GM21528 (cell line): Measurements from ENCODE around the gene SNORC.

Experiments
- ATAC-seq: cut with Tn5 transposase; IDR thresholded peaks from one replicate; pipeline ENCODE4 v1.9.1; 2021; ENCODE audit warnings: mild to moderate bottlenecking, moderate library complexity; ENCODE audit not compliant: unreplicated experiment, low FRiP score

Gene SNORC

DNA sequence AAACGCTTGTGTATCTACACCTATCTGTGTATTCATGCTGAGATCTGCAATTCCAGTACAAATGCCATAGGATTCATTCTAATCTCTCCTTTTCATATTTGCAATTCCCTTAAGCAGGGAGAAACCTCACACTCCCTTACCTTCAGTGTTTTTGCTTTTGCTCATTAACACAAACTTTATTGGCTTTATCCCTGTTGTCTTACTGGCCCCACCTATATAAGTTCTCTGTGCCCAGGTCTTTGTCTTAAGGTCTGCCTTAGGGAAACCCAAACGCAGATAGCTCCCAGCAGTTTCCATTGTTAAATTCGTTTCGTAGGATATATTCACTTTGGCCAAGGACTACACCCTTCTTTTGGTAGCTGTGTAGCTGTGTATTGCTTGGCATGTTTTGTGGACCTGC, 4.0 kb upstream of the SNORC start:
- ATAC-seq: no peak

DNA sequence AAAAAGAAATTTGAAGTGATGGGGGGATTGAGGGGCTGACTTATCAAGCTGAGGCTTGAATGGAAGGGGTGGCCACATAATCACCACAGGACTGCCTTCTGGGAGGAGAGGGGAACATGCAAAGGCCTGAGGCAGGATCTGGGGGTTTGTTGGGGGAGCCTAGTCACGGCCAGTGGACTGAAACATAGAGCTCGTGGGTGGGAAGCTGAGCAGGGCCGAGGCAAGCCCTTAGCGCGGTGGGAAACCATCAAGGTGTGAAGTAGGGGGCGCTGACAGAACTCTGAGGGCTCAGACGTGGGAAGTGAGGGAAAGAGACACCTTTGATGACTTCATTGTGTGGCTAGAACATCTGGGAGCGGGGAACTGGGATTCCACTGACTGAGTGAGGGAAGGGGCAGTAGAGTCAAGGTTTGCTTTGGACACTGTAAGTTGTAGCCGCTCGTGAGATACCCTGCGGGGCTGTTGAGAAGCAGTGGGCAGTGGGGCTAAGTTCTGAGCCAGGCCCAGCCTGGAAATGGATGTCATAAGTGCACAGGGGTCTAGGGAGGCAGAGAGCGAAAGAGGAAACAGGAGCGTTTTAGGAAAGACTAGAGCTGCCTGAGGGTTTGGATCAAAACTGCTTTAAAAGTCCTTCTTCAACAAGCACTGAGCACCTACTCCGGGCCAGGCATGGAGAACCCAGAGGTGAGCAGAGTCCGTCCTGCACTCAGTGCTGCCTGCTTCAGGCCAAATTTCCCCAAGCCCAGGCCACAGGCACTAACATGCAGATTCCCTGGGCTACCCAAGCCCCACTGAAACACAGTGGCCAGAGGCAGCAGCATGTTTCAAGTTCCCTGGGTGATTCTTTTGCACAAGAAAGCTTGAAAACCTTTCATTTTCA, 686 bp upstream of the SNORC start:
- ATAC-seq: no peak

DNA sequence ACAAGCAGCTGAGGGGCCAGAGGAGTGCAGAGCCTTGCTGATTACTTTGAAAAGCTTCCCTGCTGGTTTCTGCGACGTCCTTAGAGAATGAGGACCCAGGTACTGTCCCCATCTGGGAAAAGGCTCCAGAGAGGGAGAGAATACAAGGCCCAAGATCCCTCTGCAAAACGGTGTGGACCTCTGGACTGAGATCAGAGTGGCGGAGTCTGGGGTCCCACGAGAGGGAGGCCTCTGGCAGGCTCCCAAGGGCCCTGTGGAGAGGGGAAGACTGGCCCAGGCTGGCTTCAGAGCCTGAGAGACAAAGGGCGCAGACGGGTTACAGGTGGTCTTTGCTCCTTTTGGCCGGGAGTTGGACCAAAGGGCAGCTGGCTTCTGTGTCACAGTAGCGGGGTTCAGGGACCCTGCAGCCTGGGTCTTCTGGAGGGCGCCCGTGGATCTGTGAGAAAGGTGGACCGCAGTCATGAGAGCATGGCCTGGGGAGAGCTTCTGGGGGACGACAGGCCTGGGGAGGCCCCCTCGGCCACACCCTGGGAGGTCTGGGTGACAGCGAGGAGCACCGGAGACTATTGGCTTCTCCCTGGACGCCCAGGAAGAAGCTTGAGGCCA, 805 bp downstream of the SNORC start:
- ATAC-seq: no peak

DNA sequence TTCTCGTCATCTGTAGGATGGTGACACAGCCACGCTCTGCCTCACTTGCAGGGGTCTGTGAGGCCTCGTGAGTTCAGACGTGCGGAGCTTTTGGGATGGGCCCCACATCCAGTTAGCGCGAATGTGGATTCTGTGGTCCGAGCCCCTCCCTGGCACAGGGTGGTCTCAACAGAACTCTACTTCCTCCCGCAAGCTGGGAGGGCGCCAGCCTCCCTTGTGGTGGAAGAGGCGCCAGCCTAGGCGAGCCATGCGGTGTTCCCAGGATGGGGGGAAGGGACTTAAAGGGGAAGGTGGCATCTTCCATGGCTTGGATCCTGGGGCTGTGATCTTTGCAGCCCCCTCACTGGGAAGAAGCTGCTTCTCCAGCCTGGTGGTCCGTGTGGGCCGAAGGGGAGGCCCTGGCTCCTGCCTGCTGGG, 1.4 kb downstream of the SNORC start:
- no peak for ATAC-seq

DNA sequence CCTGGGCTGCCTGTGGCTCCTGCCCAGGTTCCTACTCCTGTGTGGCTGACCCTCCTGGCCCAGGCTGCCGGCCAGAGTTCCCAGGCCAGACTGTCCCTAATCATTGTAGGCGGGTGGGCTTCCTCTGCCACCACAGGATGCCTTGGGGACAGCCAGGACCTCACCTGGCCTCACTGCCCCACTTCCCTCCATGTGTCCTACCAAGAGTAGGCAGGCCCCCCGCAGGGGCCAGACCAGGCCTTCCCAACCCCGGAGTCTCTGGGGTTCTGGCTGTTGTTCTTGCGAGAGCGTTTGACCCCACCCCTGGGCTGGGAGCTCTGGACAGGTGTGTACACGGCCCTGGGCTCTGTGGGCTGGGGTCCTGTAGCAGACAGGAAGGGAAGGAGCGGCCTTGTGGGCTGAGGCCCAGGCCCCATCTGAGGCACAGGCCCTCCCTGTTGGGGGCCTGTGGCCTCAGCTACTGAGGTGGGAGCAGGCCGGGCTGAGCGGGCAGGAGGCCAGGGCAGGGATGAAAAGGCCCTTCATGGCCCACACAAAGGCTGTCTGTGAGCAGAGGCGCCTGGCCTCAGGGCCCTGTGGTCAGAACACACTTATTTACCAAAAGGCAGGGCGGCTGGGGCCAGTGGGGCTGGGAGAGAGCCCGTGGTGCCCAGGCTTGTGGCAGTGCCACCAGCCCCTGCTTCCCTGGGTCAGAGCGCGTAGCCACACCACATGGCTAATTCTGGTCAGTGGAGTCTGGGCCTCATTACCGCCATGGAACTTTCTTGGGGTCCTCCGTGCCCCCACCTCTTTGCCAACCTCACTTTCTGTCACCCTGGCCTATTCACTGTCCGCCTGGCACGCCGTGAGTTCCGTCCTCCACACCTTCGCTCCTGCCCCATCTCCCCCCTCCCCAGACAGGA, 2.0 kb downstream of the SNORC start:
- no peak for ATAC-seq

DNA sequence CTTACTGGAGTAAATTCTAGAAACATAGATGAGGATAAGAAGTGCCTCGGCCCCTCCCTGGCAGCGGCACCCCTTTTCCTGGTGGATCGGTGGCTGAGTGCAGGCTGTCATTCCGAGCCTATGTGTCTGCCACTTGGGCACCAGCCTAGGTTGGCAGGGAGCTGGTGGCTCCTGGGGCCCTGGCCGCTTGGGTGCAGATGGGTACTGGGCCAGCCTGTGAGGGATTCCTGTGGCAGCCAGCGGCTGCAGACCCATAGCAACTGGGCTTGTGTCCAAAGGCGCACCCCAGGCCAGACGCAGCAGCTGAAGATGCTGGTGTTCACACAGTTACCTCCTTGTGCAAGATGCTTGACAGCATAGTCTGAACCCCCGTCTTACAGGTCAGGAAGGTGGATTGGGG, 2.8 kb downstream of the SNORC start:
- ATAC-seq: no peak

DNA sequence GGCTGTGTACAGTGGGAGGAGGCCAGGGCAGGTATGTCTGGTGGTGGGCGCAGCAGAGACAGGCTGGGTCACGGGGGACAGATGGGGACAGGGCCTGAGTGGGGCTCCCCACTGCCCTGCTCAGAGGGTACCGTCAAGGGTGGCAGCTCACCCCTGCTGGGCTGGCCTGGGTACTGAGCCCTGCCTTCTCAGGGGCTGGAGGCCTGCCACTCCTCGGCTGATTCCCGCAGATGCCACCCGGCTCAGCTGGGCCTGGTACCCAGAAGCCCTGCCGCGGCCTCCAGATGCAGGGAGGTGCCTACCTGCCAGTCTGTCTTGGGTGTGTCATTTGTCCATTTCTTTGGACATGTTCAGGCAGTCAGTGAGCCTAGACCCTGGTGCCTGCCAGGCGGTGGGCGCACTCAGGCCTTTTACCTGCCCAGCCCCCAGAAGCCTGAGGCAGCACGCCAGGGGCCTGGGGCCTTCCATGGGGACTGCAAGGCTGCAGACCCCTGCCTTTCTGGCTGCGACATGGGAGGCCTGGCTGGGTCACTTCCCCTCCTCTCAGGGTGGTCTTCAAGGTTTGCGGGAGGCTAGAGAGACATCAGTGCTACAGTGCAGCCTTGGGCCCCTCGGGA, 3.3 kb downstream of the SNORC start:
- ATAC-seq: no peak

DNA sequence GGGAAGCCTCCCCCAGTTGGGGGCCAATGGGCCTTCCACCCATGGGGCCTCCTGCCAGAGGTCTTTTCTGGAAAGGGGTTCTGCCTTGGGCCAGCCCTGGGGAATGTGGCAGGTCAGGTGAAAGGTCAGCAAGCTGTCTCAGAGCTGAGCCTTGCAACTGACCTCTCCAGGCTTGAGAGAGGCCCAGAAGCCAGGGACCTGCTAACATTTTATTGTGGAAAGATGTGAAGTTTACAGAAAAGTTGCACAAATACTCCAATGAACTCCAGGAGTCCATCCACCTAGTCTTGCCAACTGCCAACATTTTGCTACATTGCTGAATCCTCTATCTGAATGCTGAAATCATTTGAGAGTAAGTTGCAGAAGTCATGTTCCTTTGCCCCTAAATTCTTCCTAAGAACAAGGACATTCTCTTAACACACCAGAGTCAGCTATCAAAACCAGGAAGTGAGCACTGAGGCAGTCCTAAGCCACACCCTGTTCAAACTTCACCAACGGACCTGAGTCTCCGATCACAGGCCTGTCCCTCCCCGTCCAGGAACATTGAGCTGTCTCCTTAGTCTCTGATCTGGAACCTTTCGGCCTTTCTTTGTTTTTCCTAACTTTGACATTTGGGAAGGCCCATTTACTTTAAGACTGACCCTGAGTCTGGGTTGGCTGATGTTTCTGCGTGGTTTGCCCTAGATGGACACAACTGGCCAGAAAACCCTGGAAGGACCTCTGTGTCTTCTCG, 4.0 kb downstream of the SNORC start:
- no peak for ATAC-seq

DNA sequence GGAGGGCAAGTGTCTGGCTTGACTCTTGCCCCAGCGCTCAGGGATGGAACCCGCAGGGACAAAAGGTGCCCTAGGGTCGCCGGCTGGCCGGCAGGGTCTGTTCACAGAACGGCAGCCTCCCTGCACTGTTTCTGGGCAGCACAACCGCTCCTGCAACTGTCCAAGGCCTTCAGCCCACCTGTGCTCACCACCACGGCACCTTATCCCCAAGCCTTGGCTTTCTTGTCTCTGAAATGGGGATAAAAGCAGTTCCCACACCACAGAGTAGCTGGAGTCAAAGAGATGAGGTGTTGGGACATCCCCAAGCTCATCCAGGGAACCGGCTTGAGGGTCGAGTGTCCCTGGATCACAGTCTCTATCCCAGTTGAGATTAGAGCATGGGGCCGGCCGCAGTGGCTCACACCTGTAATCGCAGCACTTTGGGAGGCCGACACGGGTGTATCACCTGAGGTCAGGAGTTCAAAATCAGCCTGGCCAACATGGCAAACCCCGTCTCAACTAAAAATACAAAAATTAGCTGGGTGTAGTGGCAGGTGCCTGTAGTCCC, 4.7 kb downstream of the SNORC start:
- ATAC-seq: no peak

DNA sequence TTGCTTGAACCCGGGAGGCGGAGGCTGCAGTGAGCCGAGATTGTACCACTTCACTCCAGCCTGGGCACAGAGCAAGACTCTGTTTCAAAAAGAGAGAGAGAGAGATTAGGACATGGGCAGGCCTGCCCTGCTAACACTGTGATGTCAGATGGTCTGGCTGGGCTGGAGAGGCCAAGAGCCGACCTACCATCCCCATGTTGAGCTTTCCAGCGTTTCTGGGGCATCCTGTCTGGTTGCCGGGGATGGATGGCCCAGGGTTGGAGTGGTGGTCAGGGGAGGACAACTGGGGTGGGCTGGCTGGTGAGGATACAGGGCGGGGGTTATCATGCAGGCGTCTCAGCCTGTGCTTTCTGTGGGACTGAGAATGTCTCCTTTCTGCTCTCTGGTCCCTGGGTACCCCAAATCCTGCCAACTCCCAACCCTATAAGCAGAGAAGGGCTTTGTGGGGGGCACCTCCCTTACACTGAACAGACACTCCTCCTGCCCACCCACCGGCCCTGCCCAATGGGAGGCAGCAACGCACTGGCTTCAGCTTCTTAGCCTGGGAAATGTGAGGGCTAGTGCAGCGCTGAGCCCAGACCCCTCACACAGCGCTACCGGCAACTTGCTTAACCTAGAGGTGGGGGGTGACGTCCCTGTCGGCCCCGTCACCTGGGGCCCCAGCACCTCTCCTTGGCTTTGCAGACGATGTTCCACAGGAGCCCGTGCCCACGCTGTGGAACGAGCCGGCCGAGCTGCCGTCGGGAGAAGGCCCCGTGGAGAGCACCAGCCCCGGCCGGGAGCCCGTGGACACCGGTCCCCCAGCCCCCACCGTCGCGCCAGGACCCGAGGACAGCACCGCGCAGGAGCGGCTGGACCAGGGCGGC, 5.4 kb downstream of the SNORC start:
- no peak for ATAC-seq

DNA sequence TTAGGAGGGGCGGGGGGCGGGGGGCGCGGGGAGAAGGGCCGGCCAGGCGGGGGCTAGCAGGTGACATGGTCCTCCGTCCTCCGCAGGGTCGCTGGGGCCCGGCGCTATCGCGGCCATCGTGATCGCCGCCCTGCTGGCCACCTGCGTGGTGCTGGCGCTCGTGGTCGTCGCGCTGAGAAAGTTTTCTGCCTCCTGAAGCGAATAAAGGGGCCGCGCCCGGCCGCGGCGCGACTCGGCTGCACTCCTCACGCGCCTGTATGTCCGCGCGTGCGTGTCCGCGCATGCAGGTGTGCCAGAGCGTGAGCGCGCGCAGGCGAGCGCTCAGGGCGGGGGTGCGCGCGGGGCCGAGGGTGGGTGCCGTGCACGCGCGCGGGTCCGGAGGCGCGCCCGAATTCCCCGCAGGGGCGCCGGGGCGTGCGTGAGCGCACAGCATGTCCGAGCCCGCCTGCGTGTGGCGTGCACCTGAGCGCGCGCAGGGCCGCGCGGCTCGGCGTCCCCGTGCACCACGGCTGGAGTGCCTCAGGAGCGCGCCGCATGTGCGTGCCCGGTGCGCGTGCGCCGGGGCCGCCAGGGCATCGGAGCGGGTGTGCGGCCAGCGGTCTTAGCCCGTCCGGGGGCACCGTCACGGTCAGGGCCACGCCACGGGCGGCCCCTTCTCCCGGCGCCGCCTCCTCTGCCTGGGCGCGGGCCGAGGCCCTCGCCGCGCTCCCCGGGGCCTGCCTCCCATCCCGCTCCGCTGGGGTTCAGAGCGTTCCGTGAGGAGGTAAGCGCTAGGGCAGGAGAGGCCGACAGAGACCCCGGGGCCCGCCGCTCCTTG, 6.3 kb downstream of the SNORC start:
- no peak for ATAC-seq

DNA sequence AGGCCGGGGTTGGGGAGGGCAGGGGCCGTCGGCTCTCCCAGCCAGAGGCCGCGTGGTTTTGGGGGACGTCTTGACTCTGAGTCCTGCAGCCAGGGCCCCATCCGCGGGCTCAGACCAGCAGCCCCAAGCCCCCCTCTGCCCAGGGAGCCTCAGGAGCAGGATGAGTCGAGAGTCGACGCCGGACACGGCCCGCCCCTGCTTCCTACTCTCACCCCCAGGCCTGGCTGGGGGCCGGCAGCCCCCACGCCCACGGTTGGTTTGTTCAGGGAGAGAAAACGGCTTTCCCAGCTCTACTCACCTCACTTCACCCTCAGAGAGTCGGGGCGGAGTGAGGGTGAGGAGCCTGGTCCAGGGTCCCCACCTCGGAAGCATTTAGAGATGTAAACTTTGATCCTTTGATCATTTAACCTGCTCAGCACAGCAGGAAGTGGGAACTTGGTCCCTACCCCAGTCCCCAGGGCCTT, 6.9 kb downstream of the SNORC start:
- no peak for ATAC-seq

DNA sequence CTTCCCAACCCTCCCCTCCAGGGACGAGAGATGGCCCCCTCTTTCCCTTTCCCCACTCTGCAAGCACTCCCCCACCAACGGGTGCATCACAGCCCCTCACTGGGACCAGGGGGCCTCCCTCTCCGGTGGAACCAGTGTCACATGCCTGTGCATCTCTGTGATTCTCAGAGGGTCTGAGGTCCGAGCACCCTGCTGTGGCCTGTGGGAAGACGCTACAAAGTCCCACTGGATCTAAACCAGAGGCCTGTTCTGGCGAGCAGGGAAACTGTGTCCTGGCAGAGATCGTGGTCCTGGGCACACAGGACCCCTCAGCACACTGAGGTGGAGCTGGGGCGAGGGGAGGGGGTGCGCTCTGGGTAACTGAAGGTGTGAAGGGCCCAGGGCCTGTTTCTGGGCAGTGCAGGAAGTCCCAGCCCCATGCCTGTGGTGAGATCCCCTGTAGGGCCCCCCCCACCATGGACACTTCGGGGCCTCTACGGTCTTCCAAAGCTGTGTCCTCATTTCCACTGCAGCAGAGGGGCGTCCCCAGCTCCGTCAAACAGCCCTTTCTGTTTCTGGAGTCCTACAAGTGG, 8.0 kb downstream of the SNORC start:
- no peak for ATAC-seq

DNA sequence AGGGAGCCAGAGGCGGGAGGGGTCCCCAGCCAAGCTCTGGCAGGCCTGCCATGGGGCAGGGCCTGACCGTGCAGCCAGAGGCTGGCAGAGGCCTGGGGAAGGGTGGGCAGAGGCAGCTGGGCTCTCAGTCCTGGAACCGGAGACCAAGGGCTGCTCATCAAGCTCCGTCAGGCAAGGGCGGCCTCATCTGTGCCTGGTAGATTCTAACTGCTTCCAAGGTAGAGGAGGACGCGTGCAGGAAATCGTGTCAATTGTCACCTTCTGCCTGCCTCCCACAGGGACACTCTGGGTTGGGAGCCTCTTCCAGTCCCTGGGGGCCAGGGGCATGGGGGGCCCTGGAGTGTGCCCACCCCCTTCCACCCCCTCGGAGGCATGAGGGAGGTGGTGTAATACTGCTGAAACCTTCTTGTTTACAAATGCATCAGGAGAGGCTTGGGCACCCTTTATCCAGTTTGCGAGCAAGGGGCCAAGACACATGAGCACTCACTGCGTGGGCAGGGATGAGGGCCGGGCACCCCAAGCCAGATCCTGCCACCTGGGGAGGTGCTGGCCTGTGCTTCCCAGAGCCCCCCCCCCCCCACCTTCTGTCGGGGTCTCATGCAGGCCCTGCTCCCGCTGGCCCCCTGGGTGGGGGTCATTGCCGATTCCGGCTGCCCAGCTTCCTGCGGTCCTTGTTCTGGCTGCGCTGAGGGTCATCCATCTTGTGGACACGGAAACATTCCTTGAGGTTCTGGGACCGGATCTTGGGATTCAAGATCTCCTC, 9.0 kb downstream of the SNORC start:
- no peak for ATAC-seq

DNA sequence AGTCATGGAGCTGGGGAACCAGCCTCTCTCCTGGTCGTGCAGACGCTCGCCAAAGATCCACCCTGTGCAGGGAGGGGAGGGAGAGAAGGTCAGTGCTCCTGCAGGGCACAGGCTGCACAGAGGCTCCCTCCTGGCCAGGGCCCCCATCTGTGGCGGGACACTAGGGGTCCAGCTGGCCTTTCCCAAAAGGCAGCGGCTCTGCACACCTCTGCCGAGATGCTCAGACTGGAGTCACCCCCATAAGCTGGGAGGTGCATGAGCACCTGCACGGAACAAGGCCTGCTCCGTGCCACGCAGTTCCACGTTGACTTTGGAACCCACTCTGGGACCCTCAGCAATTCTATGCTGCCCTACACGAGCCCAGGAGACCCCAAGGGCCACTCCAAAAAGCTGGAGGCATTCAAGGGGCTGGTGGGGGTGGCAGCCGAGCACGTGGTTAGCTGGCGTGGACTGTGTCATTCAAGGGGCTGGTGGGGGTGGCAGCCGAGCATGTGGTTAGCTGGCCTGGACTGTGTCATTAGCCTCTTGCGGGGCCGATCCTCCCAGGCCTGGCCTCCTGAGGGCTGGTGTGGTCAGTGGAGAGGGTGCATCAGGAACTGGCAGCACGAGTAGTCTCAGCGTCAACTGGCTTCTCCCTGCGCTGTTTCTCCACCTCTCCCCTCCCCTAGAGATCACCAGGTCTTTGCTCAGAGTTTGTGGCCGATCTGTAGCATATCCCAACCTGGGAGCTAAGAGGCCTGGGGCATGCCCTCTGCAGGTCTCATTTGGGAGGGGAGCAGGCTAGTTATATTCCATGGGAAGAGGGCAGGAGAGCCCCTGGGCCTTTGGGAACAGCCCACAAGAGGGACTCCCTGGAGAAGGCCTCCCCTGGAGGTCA, 9.8 kb downstream of the SNORC start:
- ATAC-seq: no peak
